ENCODE results near the gene ARID2. TPM values are rescaled to one million over a fixed set of nuclear protein-coding genes. Genes with fewer than 3 reads are reported as not detected.

Gene ARID2
- total RNA-seq (ENCODE audit: low replicate concordance): 35.9 and 49.7 TPM in 2 replicates
- long read RNA-seq, full-length matches to known transcripts: 1 of 31 reads
- long read RNA-seq, partial matches to known transcripts: 29 of 31 reads
- long read RNA-seq, other reads (novel, unspliced or antisense): 1 of 31 reads

- TF ChIP-seq CTCF (conservative IDR thresholded peaks at IDR 0.05): no peak
- H3K4me1 Mint-ChIP-seq (ENCODE audit: unreplicated experiment): peaks cover 22% of the 10 kb centered on the region
- H3K36me3 Mint-ChIP-seq: peaks cover 5% of the 10 kb centered on the region
- no peaks in the 10 kb centered on the region for H3K27me3 Mint-ChIP-seq
- H3K9me3 Mint-ChIP-seq: no peaks in the 10 kb centered on the region
- H3K4me3 Mint-ChIP-seq: peak within 1 kb of the TSS; percentile 97
- peak; percentile 76 for DNase-seq (ENCODE audit: extremely low spot score, unreplicated experiment)
- H3K27ac Mint-ChIP-seq: peak within 1 kb of the TSS; percentile 88
Measured at GRCh38 chr12:45729233-45730083, at the start of gene ARID2. Gene ARID2, plus strand, starts transcription at chr12:45729706. Its CDS starts 131 bp downstream, at chr12:45729837.

- no peaks in the 10 kb centered on the region for H3K27me3 Mint-ChIP-seq
- no peak overlapping the region for H3K27ac Mint-ChIP-seq
- TF ChIP-seq CTCF (conservative IDR thresholded peaks at IDR 0.05): no peak
- H3K4me1 Mint-ChIP-seq (ENCODE audit: unreplicated experiment): no peaks in the 10 kb centered on the region
- no peak overlapping the region for H3K4me3 Mint-ChIP-seq
- no peak for DNase-seq (ENCODE audit: extremely low spot score, unreplicated experiment)
- H3K36me3 Mint-ChIP-seq: no peaks in the 10 kb centered on the region
- H3K9me3 Mint-ChIP-seq: no peaks in the 10 kb centered on the region
Measured at GRCh38 chr12:45680362-45680761, 49.1 kb upstream of the ARID2 start.

- Mint-ChIP-seq H3K27ac (no peak overlapping the region), H3K4me1 (ENCODE audit: unreplicated experiment) (no peaks in the 10 kb centered on the region), H3K9me3 (no peaks in the 10 kb centered on the region), H3K4me3 (no peak overlapping the region), H3K36me3 (no peaks in the 10 kb centered on the region), H3K27me3 (no peaks in the 10 kb centered on the region)
- no peak for TF ChIP-seq CTCF (conservative IDR thresholded peaks at IDR 0.05)
- DNase-seq (ENCODE audit: extremely low spot score, unreplicated experiment): no peak
Measured at GRCh38 chr12:45681465-45681864, 48.0 kb upstream of the ARID2 start.

- Mint-ChIP-seq H3K27ac (no peak overlapping the region), H3K4me3 (no peak overlapping the region), H3K4me1 (ENCODE audit: unreplicated experiment) (peaks cover 5% of the 10 kb centered on the region), H3K27me3 (no peaks in the 10 kb centered on the region), H3K36me3 (no peaks in the 10 kb centered on the region), H3K9me3 (no peaks in the 10 kb centered on the region)
- DNase-seq (ENCODE audit: extremely low spot score, unreplicated experiment): no peak
- no peak for TF ChIP-seq CTCF (conservative IDR thresholded peaks at IDR 0.05)
Measured at GRCh38 chr12:45685680-45686079, 43.8 kb upstream of the ARID2 start.

- DNase-seq (ENCODE audit: extremely low spot score, unreplicated experiment): no peak
- peaks cover 5% of the 10 kb centered on the region for H3K4me1 Mint-ChIP-seq (ENCODE audit: unreplicated experiment)
- no peak for TF ChIP-seq CTCF (conservative IDR thresholded peaks at IDR 0.05)
- H3K36me3 Mint-ChIP-seq: no peaks in the 10 kb centered on the region
- H3K27ac Mint-ChIP-seq: no peak overlapping the region
- H3K9me3 Mint-ChIP-seq: no peaks in the 10 kb centered on the region
- no peak overlapping the region for H3K4me3 Mint-ChIP-seq
- no peaks in the 10 kb centered on the region for H3K27me3 Mint-ChIP-seq
Measured at GRCh38 chr12:45687081-45688015, 42.2 kb upstream of the ARID2 start.
